Glomerular endothelial cell (primary cell): ENCODE results near the gene NWD2. TPM values are rescaled to one million over a fixed set of nuclear protein-coding genes. Genes with fewer than 3 reads are reported as not detected.

Source experiments
- DNase-seq: peaks from one replicate; pipeline ENCODE4 v3.0.0-alpha.2; 2011; ENCODE audit warnings: low read depth, low spot score; ENCODE audit errors: extremely low read depth
- total RNA-seq: library from RNA; depleted of rRNA; stranded (reverse); fragments of >200 nt; gene quantifications from 2 replicates; pipeline ENCODE4 v1.2.3, GENCODE V29; 2015

The NWD2 gene
- total RNA-seq, 1 donor from 2014 or later: not detected

DNA sequence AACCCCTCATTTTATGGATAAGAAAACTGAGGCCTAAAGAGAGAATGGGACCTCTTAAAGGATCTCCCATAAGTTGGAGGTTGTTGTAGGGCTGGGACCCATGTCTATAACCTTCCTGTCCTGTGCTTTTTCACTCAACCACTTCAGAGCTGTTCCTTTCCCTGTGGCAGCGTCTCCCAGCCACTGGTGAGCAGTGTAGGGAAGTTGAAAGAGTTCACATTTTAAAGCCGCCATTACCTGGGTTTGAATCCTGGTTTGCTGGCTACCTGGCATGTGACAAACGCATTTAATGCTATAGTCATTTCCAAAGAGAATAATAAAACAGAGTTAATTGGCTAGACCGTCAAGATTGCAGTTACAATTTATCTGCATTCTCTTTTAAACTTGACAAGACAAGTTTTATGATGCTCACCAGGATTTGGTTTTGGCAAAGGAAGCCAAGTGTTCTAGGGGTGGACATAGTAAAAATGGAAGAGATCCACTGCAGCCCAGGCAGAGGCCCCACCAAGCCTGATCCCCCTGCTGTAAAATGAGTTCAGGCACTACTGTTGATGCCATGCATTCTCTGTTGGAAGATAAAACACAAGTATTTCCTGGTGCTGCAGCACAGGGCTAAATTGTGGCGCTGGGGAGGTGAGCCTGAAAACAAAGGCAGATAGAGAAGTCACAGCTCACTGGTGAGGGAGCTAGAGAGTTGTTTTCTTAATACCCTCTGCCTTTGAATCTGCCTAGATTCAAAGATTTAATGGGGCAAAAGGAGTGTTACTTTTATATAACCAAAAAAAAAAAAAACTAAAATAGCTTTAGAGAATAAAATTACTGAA lies 218.7 kb downstream of the NWD2 start:
- no peak for DNase-seq

DNA sequence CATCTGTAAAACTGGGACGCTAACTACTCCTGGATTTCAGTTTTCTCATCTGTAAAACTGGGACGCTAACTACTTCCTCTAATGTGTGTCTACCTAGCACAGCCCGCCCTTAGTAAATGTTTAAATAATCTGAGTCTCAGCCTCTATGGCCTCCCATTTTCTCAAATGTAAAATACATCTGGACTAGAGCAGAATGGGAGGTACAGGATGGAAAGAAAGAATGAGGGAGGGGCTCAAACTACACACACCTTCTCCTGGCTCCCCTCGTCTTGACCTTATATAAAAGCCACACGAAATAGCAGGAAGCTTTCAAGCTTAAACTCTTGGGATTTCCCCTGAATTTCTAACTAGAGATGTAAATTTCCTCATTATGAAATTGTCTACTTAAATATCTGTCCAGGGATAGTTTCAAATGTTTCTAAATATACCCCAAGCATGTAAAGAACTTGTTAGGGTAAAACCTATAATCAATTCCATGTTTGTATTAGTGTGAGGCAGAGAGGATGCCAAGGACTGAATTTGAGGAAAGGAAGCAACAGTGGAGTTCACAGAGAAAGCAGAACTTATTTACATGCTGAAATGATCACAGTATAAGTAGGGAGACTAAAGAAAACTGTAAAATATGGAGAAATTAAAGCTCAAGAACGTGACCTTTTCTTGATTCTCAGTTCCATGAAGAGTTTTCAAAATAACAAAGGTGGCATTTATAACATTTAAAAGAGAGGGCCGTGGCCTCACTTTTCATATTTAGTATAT lies 220.0 kb downstream of the NWD2 start:
- no peak for DNase-seq

DNA sequence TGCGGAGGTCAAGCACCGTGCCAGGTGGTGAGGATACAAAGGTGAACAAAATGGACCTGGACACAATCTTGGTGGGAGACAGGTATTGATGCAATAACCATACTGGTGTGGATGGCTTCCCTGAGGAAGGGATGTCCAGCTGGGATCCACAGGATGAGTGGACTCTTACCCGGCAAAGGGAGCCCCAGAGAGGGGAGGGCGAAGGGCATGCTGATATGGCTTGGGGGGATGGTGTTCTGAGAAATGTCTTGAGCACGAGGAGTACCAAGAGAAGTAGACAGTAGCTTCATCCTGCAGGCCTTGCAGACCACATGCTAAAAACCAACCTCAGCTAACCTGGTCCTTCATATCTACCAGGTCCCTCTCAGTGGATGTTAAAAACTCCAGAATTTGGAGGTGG lies 220.8 kb downstream of the NWD2 start:
- DNase-seq: no peak

DNA sequence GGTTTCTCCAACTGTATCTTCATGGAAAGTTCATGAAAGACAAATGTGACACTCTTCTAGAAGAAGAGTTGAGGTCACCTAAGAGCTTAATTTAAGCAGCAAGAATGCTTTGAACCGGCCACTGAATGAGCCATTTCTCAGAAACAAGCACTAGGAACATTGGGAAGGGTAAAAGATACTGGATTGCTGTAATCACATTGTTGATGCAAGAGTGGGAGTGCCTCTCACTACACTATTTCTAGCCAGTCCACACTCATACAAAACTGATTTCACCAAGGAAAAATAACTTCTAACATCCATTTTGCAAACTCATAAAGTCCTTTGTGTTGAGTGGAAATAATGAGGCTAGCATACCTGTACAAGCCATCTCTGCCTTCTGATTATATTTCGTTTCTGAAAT lies 221.3 kb downstream of the NWD2 start:
- DNase-seq: no peak

DNA sequence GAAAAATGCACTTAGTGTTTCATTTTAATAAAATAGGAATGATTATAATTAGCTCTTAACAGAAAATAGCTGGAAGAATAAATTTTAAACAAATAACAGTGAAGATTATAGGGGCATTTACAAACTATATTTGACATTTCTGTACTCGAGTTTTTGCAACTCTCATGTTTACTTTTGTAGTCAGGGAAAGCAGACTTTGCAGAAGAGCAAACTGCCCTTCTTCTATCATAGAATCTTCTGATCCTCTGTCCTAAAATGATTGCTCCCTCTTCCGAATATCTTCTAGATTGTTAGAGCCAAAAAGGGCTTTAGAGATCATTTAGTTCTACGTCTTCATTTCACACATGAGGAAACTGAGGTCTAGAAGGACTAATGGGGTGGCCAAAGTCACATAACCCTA lies 222.7 kb downstream of the NWD2 start:
- no peak for DNase-seq

DNA sequence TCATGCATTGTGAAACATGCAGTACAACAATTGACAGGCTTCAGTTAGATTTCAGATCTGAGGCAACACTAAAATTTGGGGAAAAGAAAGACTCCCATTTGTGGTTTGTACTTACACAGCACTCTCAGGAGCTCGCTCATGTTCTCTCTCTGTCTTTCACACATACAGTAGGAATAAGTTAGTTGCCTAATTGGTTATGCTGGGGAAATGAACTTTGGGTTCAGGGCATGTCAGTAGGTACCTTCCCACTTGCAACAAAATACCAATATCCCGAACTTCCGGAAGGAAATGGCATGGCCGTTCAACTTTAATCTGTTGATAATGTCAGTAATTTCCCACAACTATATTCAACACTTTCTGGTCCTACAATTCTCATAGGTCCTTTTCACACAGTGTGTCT lies 223.3 kb downstream of the NWD2 start:
- DNase-seq: no peak

DNA sequence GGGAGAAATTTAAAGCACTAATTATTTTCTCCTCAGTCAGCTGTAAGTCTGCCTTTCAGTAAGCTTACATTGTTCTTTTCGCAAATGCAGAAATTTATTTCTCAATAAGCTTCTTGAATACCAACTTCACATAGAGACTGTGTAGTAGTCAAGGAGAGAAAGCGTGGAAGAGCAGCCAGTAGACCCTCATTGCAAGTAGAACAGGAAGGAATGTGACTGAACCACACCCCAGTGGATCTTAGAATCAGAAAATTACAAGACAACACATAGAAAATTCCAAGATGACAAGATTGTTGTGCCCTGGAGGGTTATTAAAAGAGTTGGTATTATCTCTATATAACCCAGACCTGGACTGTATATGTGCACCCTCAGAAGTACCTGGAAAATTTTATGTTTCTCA lies 224.7 kb downstream of the NWD2 start:
- no peak for DNase-seq

DNA sequence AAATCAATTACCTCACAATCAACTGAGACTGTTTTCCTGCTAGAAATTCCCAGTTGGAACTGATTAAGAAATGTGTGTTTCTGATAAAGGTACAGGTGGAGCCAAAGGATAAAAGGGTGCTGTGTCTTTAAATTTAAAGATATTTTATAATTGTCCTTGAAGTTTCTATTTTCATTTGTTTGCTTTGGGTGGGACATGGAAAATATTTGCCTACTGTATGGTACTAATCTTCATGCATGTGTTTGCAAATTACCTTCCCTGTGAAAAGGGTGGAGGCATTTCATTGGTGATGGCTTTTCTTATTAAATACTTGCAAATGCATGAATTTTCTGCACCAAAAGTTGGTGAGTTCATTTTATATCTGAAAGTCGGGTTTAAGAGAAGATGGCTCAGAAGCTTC lies 225.7 kb downstream of the NWD2 start:
- no peak for DNase-seq

DNA sequence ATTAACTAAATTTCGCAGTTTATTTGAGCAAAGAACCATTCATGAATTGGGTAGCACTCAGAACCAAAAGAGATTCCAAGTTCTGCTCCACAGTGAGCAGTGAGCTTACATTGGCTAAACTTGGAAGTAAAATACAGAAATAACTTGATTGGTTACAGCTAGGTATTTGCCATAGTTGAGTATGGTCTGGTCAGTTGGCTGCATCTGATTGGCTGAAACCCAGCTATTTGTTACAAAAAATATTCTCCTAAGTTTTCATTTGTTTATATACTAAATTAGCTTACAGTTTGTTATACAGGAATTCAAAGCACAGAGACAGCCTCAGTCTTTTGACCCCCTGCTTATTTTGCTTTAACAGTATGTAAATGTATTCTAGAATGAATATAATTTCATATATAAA lies 226.6 kb downstream of the NWD2 start:
- DNase-seq: no peak

DNA sequence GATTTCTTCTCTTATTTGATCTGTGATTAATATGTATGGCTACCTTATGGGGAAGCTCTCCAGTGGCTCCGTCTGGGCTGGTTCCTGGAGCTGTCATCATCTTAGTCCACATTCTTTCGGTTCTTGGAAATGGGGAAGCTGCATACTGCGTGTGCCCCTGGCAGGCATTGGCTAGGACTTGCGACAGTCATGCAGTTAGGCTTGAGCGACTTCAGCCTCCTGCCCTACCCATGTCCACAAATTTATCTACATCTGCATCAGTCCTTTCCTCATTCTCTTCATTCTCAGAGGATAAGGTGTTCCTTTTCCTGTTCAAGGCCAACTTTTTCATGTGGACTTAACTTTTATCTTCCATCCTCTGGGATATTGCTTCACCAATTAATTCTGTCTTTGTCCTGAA lies 227.4 kb downstream of the NWD2 start:
- DNase-seq: no peak

DNA sequence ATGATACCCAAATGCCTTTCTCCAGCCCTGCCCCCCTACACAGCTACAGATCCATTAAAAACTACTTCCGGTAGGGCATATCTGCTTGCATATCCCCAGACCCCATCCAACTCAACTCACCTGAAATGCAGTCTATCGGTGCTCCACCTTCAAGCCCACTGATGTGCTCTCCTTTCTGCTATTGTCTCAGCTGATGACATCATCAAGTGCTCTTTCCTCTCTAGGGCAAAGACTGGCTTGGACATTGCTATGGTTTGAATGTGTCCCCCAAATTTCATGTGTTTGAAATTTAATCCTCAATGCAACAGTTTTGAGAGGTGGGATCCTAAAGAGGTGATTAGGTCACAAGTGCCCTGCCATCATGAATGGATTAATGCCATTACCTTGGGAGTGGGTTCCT lies 229.3 kb downstream of the NWD2 start:
- DNase-seq: no peak

DNA sequence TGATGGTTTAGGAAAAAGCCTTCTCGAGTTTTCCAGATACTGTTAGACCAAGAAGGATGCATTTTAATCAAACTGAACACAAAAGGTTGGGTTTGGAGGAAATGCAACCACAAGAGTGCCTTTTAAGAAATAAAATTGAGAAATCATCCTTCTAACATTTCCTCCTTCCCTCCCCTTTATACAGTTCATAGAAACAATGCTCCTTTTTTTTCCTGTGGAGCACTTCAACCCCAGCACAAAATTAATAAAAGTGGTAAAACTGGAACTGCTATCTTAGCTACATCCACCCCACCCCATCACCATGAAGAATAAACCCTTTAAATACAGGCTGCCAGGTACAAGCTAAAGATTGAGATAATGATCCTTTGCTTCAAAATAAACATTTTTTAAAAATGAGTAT lies 230.5 kb downstream of the NWD2 start:
- DNase-seq: no peak

DNA sequence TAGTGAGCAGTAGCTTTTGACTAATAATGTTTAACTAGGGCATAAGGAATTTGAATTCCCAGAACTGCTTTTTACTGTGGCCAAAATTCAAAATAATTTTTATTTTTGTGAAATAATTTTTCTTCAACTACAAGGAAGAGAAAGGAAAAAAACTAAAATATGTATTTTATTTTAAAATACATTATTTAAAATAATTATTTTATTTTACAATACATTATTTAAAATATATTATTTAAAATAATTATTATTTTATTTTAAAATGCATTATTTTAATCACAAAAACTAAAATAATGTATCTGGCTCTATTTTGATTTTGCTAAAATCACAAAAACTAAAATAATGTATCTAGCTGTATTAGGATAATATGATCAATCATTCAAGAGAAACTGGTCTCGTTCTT lies 231.2 kb downstream of the NWD2 start:
- DNase-seq: no peak

DNA sequence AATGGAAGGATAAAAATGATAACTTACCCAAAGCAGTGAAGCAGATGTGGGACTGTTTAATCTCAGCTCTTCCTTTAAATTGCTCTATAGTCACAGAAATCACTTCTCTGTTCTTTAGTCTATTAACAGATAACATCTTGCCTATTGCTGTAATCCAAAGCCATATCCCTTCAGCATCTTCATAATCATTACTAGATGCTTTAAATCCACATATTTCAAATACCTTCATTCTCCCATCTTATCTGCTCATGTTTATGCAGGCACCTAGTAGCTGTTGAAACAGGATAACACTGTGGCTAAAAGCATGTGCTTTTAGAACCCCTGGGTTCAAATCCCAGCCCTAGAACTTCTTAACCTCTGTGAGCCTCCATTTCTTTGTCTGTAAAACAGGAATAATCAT lies 231.7 kb downstream of the NWD2 start:
- DNase-seq: no peak

DNA sequence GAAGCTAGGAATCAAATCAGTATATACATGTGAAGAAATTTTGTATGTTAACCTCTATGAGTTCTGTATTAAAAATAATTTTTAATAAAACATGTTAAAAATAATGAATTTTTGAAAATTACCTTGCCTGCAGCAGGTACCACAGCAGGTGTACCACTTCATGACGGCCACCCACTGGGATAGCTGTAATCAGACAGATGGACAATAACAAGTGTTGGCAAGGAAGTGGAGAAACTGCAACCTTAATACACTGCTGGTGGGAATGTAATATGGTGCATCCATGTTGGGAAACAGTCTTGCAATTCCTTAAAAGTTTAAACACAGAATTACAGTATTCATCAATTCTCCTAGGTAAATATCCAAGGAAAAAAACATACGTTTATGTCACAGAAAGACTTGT lies 232.1 kb downstream of the NWD2 start:
- no peak for DNase-seq

DNA sequence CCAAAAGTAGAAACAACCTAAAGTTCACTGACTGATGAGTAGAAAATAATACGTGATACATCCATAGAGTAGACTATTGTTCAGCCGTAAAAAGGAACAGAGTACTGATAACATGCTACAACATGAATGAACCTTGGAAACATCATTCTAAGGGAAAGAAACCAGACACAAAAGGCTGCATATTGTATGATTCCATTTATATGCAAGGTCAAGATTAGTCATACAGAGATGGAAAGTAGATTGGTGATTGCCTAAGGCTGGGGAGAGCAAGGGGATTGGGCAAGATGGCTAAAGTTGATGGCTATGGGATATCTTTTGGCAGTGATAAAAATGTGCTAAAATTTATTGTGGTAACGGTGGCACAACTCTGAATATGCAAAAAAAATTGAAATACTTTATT lies 232.6 kb downstream of the NWD2 start:
- DNase-seq: no peak

DNA sequence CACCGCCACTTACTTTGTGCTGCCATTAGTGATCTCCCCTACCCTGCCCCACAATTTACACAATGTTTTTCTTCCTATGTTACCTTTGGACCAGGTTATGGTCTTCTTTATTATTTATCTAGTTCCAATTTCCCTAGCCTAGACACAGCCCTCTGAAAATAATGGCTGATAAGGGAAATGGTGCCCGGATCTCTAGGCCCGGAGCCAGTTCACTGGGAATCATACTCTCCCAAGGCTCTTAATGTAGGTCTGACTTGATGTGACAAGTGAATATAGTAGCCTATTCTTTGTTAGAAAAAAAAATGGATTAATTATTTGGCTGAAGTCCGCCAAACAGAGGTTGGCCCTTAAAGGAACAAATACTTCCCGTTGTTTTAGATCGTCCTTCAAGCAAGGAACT lies 233.6 kb downstream of the NWD2 start:
- no peak for DNase-seq

DNA sequence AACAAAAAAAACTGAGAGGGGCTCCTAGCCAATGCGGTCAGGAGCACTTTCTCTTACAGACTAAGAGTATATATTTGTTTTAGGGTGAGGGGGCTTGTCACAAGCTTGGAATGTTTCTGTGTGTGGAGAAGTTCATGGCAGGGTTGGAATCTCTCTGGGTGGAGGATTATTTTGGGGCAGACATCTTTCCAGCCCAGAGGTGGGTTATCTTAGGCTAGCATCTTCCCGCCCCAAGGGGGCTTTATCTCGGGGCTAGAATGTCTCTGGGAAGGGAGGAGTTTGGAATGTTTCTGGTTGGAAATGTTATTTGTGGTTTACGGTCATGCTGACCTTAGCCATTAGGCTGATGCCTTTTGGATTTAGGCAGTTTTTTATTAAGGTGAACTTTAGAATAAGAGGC lies 236.0 kb downstream of the NWD2 start:
- DNase-seq: no peak

DNA sequence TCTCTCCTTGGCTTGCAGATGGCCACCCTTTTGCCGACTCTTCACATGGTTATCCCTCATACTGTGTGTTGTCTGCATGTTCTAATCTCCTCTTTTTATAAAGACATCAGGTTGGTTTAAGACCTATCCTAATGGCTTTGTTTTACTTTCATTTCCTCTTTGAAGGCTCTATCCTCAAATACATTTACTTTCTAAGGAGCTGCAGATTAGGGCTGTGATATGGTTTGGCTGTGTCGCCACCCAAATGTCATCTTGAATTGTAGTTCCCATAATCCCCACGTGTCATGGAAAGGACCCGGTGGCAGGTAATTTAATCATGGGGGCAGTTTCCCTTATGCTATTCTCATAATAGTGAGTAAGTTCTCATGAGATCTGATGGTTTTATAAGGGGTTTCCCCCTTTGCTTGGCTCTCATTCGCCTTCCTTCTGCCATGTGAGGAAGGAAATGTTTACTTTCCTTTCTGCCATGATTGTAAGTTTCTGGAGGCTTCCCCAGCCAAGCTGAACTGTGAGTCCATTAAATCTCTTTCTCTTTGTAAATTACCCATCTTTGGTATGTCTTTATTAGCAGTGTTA lies 237.1 kb downstream of the NWD2 start:
- DNase-seq: no peak

DNA sequence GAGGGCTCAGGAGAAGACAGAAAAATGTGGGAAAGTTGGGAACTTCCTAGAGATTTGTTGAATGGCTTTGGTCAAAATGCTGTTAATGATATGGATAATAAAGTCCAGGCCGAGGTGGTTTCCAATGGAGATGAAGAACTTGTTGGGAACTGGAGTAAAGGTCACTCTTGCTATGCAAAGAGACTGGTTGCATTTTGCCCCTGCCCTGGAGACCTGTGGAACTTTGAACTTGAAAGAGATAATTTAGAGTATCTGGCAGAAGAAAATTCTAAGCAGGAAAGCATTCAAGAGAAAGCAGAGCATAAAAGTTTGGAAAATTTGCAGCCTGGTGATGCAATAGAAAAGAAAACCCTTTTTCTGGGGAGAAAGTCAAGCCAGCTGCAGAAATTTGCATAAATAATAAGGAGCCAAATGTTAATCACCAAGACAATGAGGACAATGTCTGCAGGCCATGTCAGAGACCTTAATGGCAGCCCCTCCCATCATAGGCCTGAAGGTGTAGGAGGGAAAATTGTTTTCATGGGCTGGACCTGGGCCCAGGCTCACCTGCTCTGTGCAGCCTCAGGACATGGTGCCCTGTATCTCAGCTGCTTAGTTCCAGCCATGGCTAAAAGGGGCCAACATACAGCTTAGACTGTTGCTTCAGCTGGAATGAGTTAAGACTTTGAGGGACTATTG lies 237.8 kb downstream of the NWD2 start:
- no peak for DNase-seq

DNA sequence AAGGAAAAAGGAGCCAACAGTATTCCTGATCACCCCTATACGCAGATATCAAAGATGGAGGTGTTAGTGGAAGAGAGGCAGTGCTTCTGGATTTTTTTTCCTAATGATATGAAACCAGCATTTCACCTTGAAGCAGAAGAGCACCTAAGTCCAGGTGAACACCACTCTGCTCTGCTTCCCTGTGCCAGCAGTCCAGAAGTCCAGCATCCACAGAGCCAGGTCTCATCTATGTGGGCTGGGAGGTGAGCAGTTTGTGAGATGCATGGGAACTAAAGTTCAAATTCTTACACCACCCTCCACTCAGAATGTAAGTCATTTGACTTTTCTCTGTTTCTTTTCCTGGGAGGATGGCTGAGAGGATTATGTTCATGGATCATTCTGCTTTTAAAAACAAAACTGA lies 239.1 kb downstream of the NWD2 start:
- no peak for DNase-seq

DNA sequence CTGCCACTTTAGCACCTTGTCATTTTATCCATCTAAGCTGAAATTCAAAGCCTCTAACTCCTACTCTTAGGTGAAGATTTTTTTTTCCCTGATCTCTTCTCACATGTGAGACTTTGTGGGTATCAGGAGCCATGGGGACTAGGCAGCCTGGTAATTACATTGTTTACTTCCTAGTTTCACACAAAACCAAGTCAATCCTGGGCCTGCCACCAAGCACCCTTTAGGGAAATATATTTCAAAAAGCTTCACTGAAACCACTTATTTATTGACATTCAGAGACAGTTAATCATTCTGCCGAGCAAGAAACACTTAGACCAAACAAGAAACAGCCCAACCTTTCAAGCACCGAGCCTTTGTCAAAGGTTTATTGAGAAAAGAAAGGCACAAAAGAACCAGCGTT lies 241.6 kb downstream of the NWD2 start:
- DNase-seq: no peak
